ENCODE results near the gene SUMF1. TPM values are rescaled to one million over a fixed set of nuclear protein-coding genes. Genes with fewer than 3 reads are reported as not detected.
A peak's percentile ranks its signal among the peaks of the same experiment; 100 is the strongest.

Gene SUMF1
- total RNA-seq, 4 donors from 2014 or later: 29.1 to 65.9 (median 48.0) TPM

- DNase-seq: no peak
- peaks cover 0 to 12% (median 0%) of the 10 kb centered on the region in 3 donors for H3K36me3 ChIP-seq
These were observed 48.9 kb downstream of the SUMF1 start for GRCh38 chr3:4418156-4418555.

GRCh38 chr3:4417449-4417848, 49.6 kb downstream of the SUMF1 start:
- no peaks in the 10 kb centered on the region for H3K9me3 ChIP-seq
- WGBS, 2 donors: 44 to 56% methylated on average over 1 of the region's 1 CpG
- TF ChIP-seq POLR2A (IDR thresholded peaks at IDR 0.05) (no peak), CTCF (IDR thresholded peaks at IDR 0.05) (no peak)
- peaks cover 0 to 28% (median 6%) of the 10 kb centered on the region in 3 donors for H3K4me1 ChIP-seq
- DNase-seq: no peak
- intact Hi-C loops (cut with DNase I): no loop called here
- peaks cover 0 to 19% (median 0%) of the 10 kb centered on the region in 3 donors for H3K36me3 ChIP-seq
- no peak overlapping the region for H3K4me3 ChIP-seq
- H3K27ac ChIP-seq: peak overlapping the region in 3 of 4 donors; percentile 1 to 68 (median 46)
- no peaks in the 10 kb centered on the region for H3K27me3 ChIP-seq

More at GRCh38 chr3:4418156-4418555, 48.9 kb downstream of the SUMF1 start:
- Histone ChIP-seq H3K4me3 (no peak overlapping the region), H3K27me3 (no peaks in the 10 kb centered on the region), H3K4me1 (peaks cover 0 to 28% (median 6%) of the 10 kb centered on the region in 3 donors), H3K27ac (peak overlapping the region in 2 of 4 donors; percentile 31 to 46), H3K9me3 (no peaks in the 10 kb centered on the region)
- TF ChIP-seq CTCF (IDR thresholded peaks at IDR 0.05) (no peak), POLR2A (IDR thresholded peaks at IDR 0.05) (no peak)
- intact Hi-C loops (cut with DNase I): no loop called here
- 73 to 86% methylated on average over 1 to 4 of the region's 4 CpGs for WGBS, 2 donors

- Histone ChIP-seq H3K9me3 (no peaks in the 10 kb centered on the region), H3K4me1 (peaks cover 0 to 28% (median 6%) of the 10 kb centered on the region in 3 donors), H3K36me3 (peaks cover 0 to 24% (median 0%) of the 10 kb centered on the region in 3 donors), H3K27me3 (no peaks in the 10 kb centered on the region), H3K27ac (peak overlapping the region in 2 of 4 donors; percentile 46 to 68), H3K4me3 (no peak overlapping the region)
- TF ChIP-seq POLR2A (IDR thresholded peaks at IDR 0.05) (no peak), CTCF (IDR thresholded peaks at IDR 0.05) (no peak)
- intact Hi-C loops (cut with DNase I): no loop called here
- 22 to 51% methylated on average over 6 of the region's 6 CpGs for WGBS, 2 donors
- no peak for DNase-seq
These were observed 50.1 kb downstream of the SUMF1 start for GRCh38 chr3:4416961-4417360.

GRCh38 chr3:4416427-4416945, 50.6 kb downstream of the SUMF1 start:
- H3K36me3 ChIP-seq: peaks cover 0 to 26% (median 0%) of the 10 kb centered on the region in 3 donors
- no peaks in the 10 kb centered on the region for H3K9me3 ChIP-seq
- TF ChIP-seq POLR2A (IDR thresholded peaks at IDR 0.05) (no peak), CTCF (IDR thresholded peaks at IDR 0.05) (no peak)
- no peak for DNase-seq
- peak overlapping the region in 2 of 4 donors; percentile 46 to 68 for H3K27ac ChIP-seq
- peaks cover 0 to 27% (median 6%) of the 10 kb centered on the region in 3 donors for H3K4me1 ChIP-seq
- intact Hi-C loops (cut with DNase I): no loop called here
- H3K4me3 ChIP-seq: no peak overlapping the region
- H3K27me3 ChIP-seq: no peaks in the 10 kb centered on the region
- WGBS, 2 donors: 62 to 70% methylated on average over 4 to 5 of the region's 5 CpGs

- no peak for TF ChIP-seq CTCF (IDR thresholded peaks at IDR 0.05)
- no peak for TF ChIP-seq POLR2A (IDR thresholded peaks at IDR 0.05)
- no peak for DNase-seq
- H3K9me3 ChIP-seq: no peaks in the 10 kb centered on the region
- no peaks in the 10 kb centered on the region for H3K27me3 ChIP-seq
- no peak overlapping the region for H3K27ac ChIP-seq
- peaks cover 0 to 44% (median 5%) of the 10 kb centered on the region in 3 donors for H3K36me3 ChIP-seq
- H3K4me3 ChIP-seq: no peak overlapping the region
- intact Hi-C loops (cut with DNase I): no loop called here
- 33 to 50% methylated on average over 1 of the region's 1 CpG for WGBS, 2 donors
- peaks cover 0 to 20% (median 6%) of the 10 kb centered on the region in 3 donors for H3K4me1 ChIP-seq
These were observed 53.6 kb downstream of the SUMF1 start for GRCh38 chr3:4413467-4413866.
